IMR-90 (cell line): ENCODE results near the gene SGK2.

ENCODE experiments used
- CTCF ChIP-seq: conservative IDR thresholded peaks from 2 replicates; pipeline ENCODE4 v1.5.1; 2012; ENCODE audit warnings: mild to moderate bottlenecking, low read depth, low read length, improper control_type of control experiment
- ELK1 ChIP-seq: fragments of 150-350 bp; IDR thresholded peaks from 2 replicates; pipeline ENCODE4 v1.6.1; 2016; ENCODE audit warnings: low read depth, mild to moderate bottlenecking, low read length, moderate library complexity, borderline replicate concordance
- NFE2L2 ChIP-seq: fragments of 150-350 bp; IDR thresholded peaks from 2 replicates; pipeline ENCODE4 v1.6.1; 2016; ENCODE audit warnings: low read depth, mild to moderate bottlenecking, low read length
- POLR2A ChIP-seq: IDR thresholded peaks from 2 replicates; pipeline ENCODE4 v1.6.1; 2012; ENCODE audit warnings: mild to moderate bottlenecking, low read depth, low read length
- RCOR1 ChIP-seq: IDR thresholded peaks from 2 replicates; pipeline ENCODE4 v1.6.1; 2012; ENCODE audit warnings: mild to moderate bottlenecking, low read length, improper control_type of control experiment; ENCODE audit not compliant: insufficient replicate concordance
- USF2 ChIP-seq: fragments of 150-350 bp; IDR thresholded peaks from 2 replicates; pipeline ENCODE4 v1.6.1; 2017; ENCODE audit warnings: mild to moderate bottlenecking, antibody characterized with exemption, low read length, low read depth

GRCh38 chr20:43513931-43514647 is 44.7 kb upstream of the SGK2 start:
- TF ChIP-seq CTCF: peak; percentile 31; the same call in 1 of the 2 replicates
- TF ChIP-seq POLR2A: no peak
- no peak for TF ChIP-seq NFE2L2
- no peak for TF ChIP-seq RCOR1
- no peak for TF ChIP-seq ELK1
- TF ChIP-seq USF2: no peak
